ENCODE data around the gene VIL1.

- no peak for TF ChIP-seq HDAC1 (IDR thresholded peaks at IDR 0.05)
- 0 out of 2 replicates have a peak, but pooled peaks have one; percentile 0 for TF ChIP-seq POLR2A (conservative IDR thresholded peaks at IDR 0.05)
Observed at GRCh38 chr2:218406209-218406948, 12.5 kb upstream of the VIL1 start.

All from K562 (cell line).